A673 (cell line): ENCODE data around the gene EPS8.

Experiments used
- EZH2 ChIP-seq: fragments of 200-600 bp; sonication (generic); IDR thresholded peaks from 2 replicates; pipeline ENCODE4 v1.6.1; 2017; ENCODE audit warnings: borderline replicate concordance, low read depth, mild to moderate bottlenecking, mixed read lengths, antibody characterized with exemption, low read length; ENCODE audit not compliant: poor library complexity, severe bottlenecking
- TF ChIP-seq, protein P1 (sequence below): fragments of 300-800, 200-600 bp; sonication (generic); conservative IDR thresholded peaks from 2 replicates; pipeline ENCODE4 v1.5.1; 2017; ENCODE audit warnings: low read depth, mild to moderate bottlenecking, antibody characterized with exemption, low read length, moderate library complexity, mixed read lengths

DNA sequence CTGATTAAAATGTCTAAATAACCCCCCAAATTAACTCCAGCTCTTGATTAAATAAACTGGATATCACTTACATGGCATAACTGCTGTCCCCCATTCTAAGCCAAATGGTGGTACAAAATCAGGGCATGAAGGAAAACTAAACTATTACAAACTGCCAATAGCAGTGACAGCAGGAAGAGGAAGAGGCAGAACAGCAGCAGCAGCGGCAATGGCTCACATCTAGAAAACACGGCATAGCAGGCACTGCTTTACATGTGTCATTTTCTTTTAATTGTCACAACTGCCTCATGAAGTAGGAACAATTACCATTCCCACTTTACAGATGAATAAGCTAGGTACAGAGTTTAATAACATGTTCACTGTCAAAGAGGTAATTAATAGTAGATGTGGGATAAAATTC, 92.0 kb downstream of the EPS8 start:
- TF ChIP-seq, protein P1, sequence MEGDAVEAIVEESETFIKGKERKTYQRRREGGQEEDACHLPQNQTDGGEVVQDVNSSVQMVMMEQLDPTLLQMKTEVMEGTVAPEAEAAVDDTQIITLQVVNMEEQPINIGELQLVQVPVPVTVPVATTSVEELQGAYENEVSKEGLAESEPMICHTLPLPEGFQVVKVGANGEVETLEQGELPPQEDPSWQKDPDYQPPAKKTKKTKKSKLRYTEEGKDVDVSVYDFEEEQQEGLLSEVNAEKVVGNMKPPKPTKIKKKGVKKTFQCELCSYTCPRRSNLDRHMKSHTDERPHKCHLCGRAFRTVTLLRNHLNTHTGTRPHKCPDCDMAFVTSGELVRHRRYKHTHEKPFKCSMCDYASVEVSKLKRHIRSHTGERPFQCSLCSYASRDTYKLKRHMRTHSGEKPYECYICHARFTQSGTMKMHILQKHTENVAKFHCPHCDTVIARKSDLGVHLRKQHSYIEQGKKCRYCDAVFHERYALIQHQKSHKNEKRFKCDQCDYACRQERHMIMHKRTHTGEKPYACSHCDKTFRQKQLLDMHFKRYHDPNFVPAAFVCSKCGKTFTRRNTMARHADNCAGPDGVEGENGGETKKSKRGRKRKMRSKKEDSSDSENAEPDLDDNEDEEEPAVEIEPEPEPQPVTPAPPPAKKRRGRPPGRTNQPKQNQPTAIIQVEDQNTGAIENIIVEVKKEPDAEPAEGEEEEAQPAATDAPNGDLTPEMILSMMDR = no peak
- TF ChIP-seq EZH2 = no peak
